NOMO-1 (cell line): Measurements from ENCODE around the gene CHKA.

Experiments used
- DNase-seq, 2 experiments: peaks; one replicate each; lab custom pipeline; 2025; ENCODE audit not compliant: unreplicated experiment in 2 of 2; lab: John Stamatoyannopoulos, UW

Gene CHKA

GRCh38 chr11:68016904-68017817, 104.0 kb downstream of the CHKA start:
- no peak for DNase-seq

- DNase-seq: no peak
These were observed 104.9 kb downstream of the CHKA start for GRCh38 chr11:68016161-68016903.

GRCh38 chr11:68015467-68015866, 105.7 kb downstream of the CHKA start:
- DNase-seq: no peak

- no peak for DNase-seq
These were observed 106.2 kb downstream of the CHKA start for GRCh38 chr11:68014947-68015447.

GRCh38 chr11:68014157-68014946, 106.8 kb downstream of the CHKA start:
- DNase-seq: no peak

GRCh38 chr11:68013611-68014156, 107.5 kb downstream of the CHKA start:
- no peak for DNase-seq

- DNase-seq: no peak
These were observed 108.2 kb downstream of the CHKA start for GRCh38 chr11:68012843-68013610.

- no peak for DNase-seq
These were observed 108.9 kb downstream of the CHKA start for GRCh38 chr11:68012044-68012842.

GRCh38 chr11:68011051-68011943, 109.9 kb downstream of the CHKA start:
- peak; percentile 54 to 58 for DNase-seq

GRCh38 chr11:68010090-68011041, 110.8 kb downstream of the CHKA start, which contains the start of gene ALDH3B1:
TSS of gene ALDH3B1 (plus strand) at chr11:68010327. CDS start at chr11:68015298, 4,971 bp downstream.
- peak; percentile 90 to 97 for DNase-seq

- peak; percentile 58 to 70 for DNase-seq
These were observed 111.6 kb downstream of the CHKA start for GRCh38 chr11:68009391-68010089.

- DNase-seq: peak; percentile 12 to 32
These were observed 112.5 kb downstream of the CHKA start for GRCh38 chr11:68008381-68009337.

- DNase-seq: no peak
These were observed 113.4 kb downstream of the CHKA start for GRCh38 chr11:68007498-68008380.

- DNase-seq: no peak
These were observed 114.5 kb downstream of the CHKA start for GRCh38 chr11:68006606-68007166.
